ENCODE results near the gene KIAA0513.

Gene KIAA0513

GRCh38 chr16:85104147-85104546 lies 76.6 kb downstream of the KIAA0513 start:
- Histone ChIP-seq H3K18ac (ENCODE audit: low read length) (no peak overlapping the region), H3K9ac (ENCODE audit: low read depth, low read length, poor library complexity) (peak overlapping the region; percentile 40), H2BK120ac (ENCODE audit: low read depth, low read length) (no peak overlapping the region), H2AFZ (ENCODE audit: low read length) (no peak overlapping the region), H3K36me3 (replicated peaks in 1 of 2; ENCODE audit: control insufficient read depth in 2 of 2, insufficient read depth in 2 of 2, low read length in 2 of 2) (no peaks in the 10 kb centered on the region), H3K4me1 (ENCODE audit: control insufficient read depth in 2 of 2, insufficient read depth in 1 of 2, low read depth in 1 of 2, low read length in 2 of 2) (peaks cover 0 to 3% of the 10 kb centered on the region in 2 donors), H3K4ac (ENCODE audit: low read length) (no peak overlapping the region), H2BK12ac (ENCODE audit: low read length) (no peak overlapping the region), H3K27me3 (ENCODE audit: control insufficient read depth in 3 of 3, insufficient read depth in 3 of 3, low read depth in 1 of 3, low read length in 3 of 3) (peaks cover 0 to 21% (median 0%) of the 10 kb centered on the region in 3 experiments), H3K4me2 (ENCODE audit: insufficient read depth, low read length, poor library complexity, severe bottlenecking) (no peak overlapping the region), H4K8ac (ENCODE audit: low read depth, low read length) (no peak overlapping the region), H3K4me3 (ENCODE audit: low read length in 2 of 2) (no peak overlapping the region), H2BK15ac (ENCODE audit: low read length) (peak overlapping the region; percentile 41), H3K14ac (ENCODE audit: low read length) (no peak overlapping the region), H3K9me3 (replicated peaks in 1 of 2; ENCODE audit: control insufficient read depth in 2 of 2, insufficient read depth in 1 of 2, low read depth in 1 of 2, low read length in 2 of 2) (no peaks in the 10 kb centered on the region), H4K91ac (ENCODE audit: low read depth, low read length, poor library complexity) (no peak overlapping the region), H2BK5ac (ENCODE audit: low read length) (no peak overlapping the region), H3K27ac (replicated peaks; ENCODE audit: low read length) (no peak overlapping the region), H3K79me1 (ENCODE audit: low read depth, low read length) (no peaks in the 10 kb centered on the region), H2AK5ac (ENCODE audit: low read depth, low read length) (peak overlapping the region; percentile 64), H3K23ac (ENCODE audit: low read depth, low read length, poor library complexity) (no peak overlapping the region)
- no CpG with 5 or more reads among the region's 12 CpGs for WGBS, 2 donors (ENCODE audit: extremely low coverage in 2 of 2, insufficient read length in 2 of 2, insufficient replicate concordance in 1 of 2)
- no peak for DNase-seq (ENCODE audit: low spot score)

- Histone ChIP-seq H3K79me1 (ENCODE audit: low read depth, low read length) (no peaks in the 10 kb centered on the region), H3K18ac (ENCODE audit: low read length) (peak overlapping the region; percentile 38), H3K4me3 (ENCODE audit: low read length in 2 of 2) (peak overlapping the region in 1 of 2 donors; percentile 51), H3K9me3 (replicated peaks in 1 of 2; ENCODE audit: control insufficient read depth in 2 of 2, insufficient read depth in 1 of 2, low read depth in 1 of 2, low read length in 2 of 2) (no peaks in the 10 kb centered on the region), H2AK5ac (ENCODE audit: low read depth, low read length) (peak overlapping the region; percentile 27), H4K91ac (ENCODE audit: low read depth, low read length, poor library complexity) (no peak overlapping the region), H2AFZ (ENCODE audit: low read length) (no peak overlapping the region), H3K27ac (replicated peaks; ENCODE audit: low read length) (no peak overlapping the region), H2BK5ac (ENCODE audit: low read length) (peak overlapping the region; percentile 72), H3K4me2 (ENCODE audit: insufficient read depth, low read length, poor library complexity, severe bottlenecking) (no peak overlapping the region), H3K36me3 (replicated peaks in 1 of 2; ENCODE audit: control insufficient read depth in 2 of 2, insufficient read depth in 2 of 2, low read length in 2 of 2) (no peaks in the 10 kb centered on the region), H3K4ac (ENCODE audit: low read length) (no peak overlapping the region), H4K8ac (ENCODE audit: low read depth, low read length) (no peak overlapping the region), H2BK15ac (ENCODE audit: low read length) (no peak overlapping the region), H3K4me1 (ENCODE audit: control insufficient read depth in 2 of 2, insufficient read depth in 1 of 2, low read depth in 1 of 2, low read length in 2 of 2) (peaks cover 0 to 3% of the 10 kb centered on the region in 2 donors), H2BK12ac (ENCODE audit: low read length) (peak overlapping the region; percentile 60), H3K9ac (ENCODE audit: low read depth, low read length, poor library complexity) (peak overlapping the region; percentile 65), H3K27me3 (ENCODE audit: control insufficient read depth in 3 of 3, insufficient read depth in 3 of 3, low read depth in 1 of 3, low read length in 3 of 3) (peaks cover 0 to 25% (median 0%) of the 10 kb centered on the region in 3 experiments), H3K14ac (ENCODE audit: low read length) (peak overlapping the region; percentile 92), H3K23ac (ENCODE audit: low read depth, low read length, poor library complexity) (peak overlapping the region; percentile 8), H2BK120ac (ENCODE audit: low read depth, low read length) (no peak overlapping the region)
- no peak for DNase-seq (ENCODE audit: low spot score)
- no CpG with 5 or more reads among the region's 11 CpGs for WGBS, 2 donors (ENCODE audit: extremely low coverage in 2 of 2, insufficient read length in 2 of 2, insufficient replicate concordance in 1 of 2)
Observed at GRCh38 chr16:85104821-85105391, 77.3 kb downstream of the KIAA0513 start.

GRCh38 chr16:85105475-85105874 lies 77.9 kb downstream of the KIAA0513 start:
- H2BK12ac ChIP-seq (ENCODE audit: low read length): no peak overlapping the region
- WGBS, 2 donors (ENCODE audit: extremely low coverage in 2 of 2, insufficient read length in 2 of 2, insufficient replicate concordance in 1 of 2): no CpG with 5 or more reads among the region's 5 CpGs

DNA sequence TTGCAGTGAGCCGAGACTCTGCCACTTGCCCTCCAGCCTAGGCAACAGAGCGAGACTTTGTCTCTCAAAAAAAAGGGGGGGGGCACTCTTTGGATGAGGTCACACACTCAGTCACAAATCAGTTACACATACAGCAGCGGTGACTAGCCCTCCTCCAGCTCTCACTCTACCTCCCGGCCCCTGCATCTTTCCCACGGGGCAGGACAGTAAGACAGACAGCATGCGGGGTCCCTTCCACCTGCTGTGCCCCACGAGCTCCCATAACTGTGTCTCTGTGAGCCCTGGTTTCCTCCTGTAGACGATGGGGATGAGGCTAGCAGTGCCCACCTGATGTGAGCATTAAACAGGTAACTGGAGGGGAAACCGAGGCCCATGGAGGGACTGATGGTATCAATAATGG lies 79.5 kb downstream of the KIAA0513 start:
- Histone ChIP-seq H2BK12ac (ENCODE audit: low read length) (no peak overlapping the region), H3K23ac (ENCODE audit: low read depth, low read length, poor library complexity) (peak overlapping the region; percentile 67), H4K91ac (ENCODE audit: low read depth, low read length, poor library complexity) (no peak overlapping the region), H3K18ac (ENCODE audit: low read length) (no peak overlapping the region), H3K4me3 (ENCODE audit: low read length in 2 of 2) (no peak overlapping the region), H4K8ac (ENCODE audit: low read depth, low read length) (peak overlapping the region; percentile 72), H2BK5ac (ENCODE audit: low read length) (no peak overlapping the region), H3K9ac (ENCODE audit: low read depth, low read length, poor library complexity) (no peak overlapping the region), H3K79me1 (ENCODE audit: low read depth, low read length) (no peaks in the 10 kb centered on the region), H3K9me3 (replicated peaks in 1 of 2; ENCODE audit: control insufficient read depth in 2 of 2, insufficient read depth in 1 of 2, low read depth in 1 of 2, low read length in 2 of 2) (no peaks in the 10 kb centered on the region), H3K4ac (ENCODE audit: low read length) (no peak overlapping the region), H2BK15ac (ENCODE audit: low read length) (no peak overlapping the region), H3K36me3 (replicated peaks in 1 of 2; ENCODE audit: control insufficient read depth in 2 of 2, insufficient read depth in 2 of 2, low read length in 2 of 2) (no peaks in the 10 kb centered on the region), H2AFZ (ENCODE audit: low read length) (no peak overlapping the region), H3K14ac (ENCODE audit: low read length) (no peak overlapping the region), H3K27ac (replicated peaks; ENCODE audit: low read length) (no peak overlapping the region), H2AK5ac (ENCODE audit: low read depth, low read length) (peak overlapping the region; percentile 60), H2BK120ac (ENCODE audit: low read depth, low read length) (no peak overlapping the region), H3K4me1 (ENCODE audit: control insufficient read depth in 2 of 2, insufficient read depth in 1 of 2, low read depth in 1 of 2, low read length in 2 of 2) (peaks cover under 1 to 7% of the 10 kb centered on the region in 2 donors), H3K27me3 (ENCODE audit: control insufficient read depth in 3 of 3, insufficient read depth in 3 of 3, low read depth in 1 of 3, low read length in 3 of 3) (peaks cover 0 to 24% (median 0%) of the 10 kb centered on the region in 3 experiments), H3K4me2 (ENCODE audit: insufficient read depth, low read length, poor library complexity, severe bottlenecking) (no peak overlapping the region)
- no peak for DNase-seq (ENCODE audit: low spot score)
- WGBS, 2 donors (ENCODE audit: extremely low coverage in 2 of 2, insufficient read length in 2 of 2, insufficient replicate concordance in 1 of 2): no CpG with 5 or more reads among the region's 9 CpGs

More at GRCh38 chr16:85105475-85105874, 77.9 kb downstream of the KIAA0513 start:
- Histone ChIP-seq H2AK5ac (ENCODE audit: low read depth, low read length) (no peak overlapping the region), H3K4me1 (ENCODE audit: control insufficient read depth in 2 of 2, insufficient read depth in 1 of 2, low read depth in 1 of 2, low read length in 2 of 2) (peaks cover 0 to 3% of the 10 kb centered on the region in 2 donors), H3K27ac (replicated peaks; ENCODE audit: low read length) (no peak overlapping the region), H2BK5ac (ENCODE audit: low read length) (no peak overlapping the region), H4K91ac (ENCODE audit: low read depth, low read length, poor library complexity) (no peak overlapping the region), H3K23ac (ENCODE audit: low read depth, low read length, poor library complexity) (no peak overlapping the region), H3K36me3 (replicated peaks in 1 of 2; ENCODE audit: control insufficient read depth in 2 of 2, insufficient read depth in 2 of 2, low read length in 2 of 2) (no peaks in the 10 kb centered on the region), H3K4me2 (ENCODE audit: insufficient read depth, low read length, poor library complexity, severe bottlenecking) (no peak overlapping the region), H2BK15ac (ENCODE audit: low read length) (no peak overlapping the region), H3K4ac (ENCODE audit: low read length) (no peak overlapping the region), H3K9ac (ENCODE audit: low read depth, low read length, poor library complexity) (no peak overlapping the region), H3K27me3 (ENCODE audit: control insufficient read depth in 3 of 3, insufficient read depth in 3 of 3, low read depth in 1 of 3, low read length in 3 of 3) (peaks cover 0 to 25% (median 0%) of the 10 kb centered on the region in 3 experiments), H2BK120ac (ENCODE audit: low read depth, low read length) (no peak overlapping the region), H3K4me3 (ENCODE audit: low read length in 2 of 2) (no peak overlapping the region), H3K14ac (ENCODE audit: low read length) (no peak overlapping the region), H3K9me3 (replicated peaks in 1 of 2; ENCODE audit: control insufficient read depth in 2 of 2, insufficient read depth in 1 of 2, low read depth in 1 of 2, low read length in 2 of 2) (no peaks in the 10 kb centered on the region), H2AFZ (ENCODE audit: low read length) (no peak overlapping the region), H3K18ac (ENCODE audit: low read length) (no peak overlapping the region), H4K8ac (ENCODE audit: low read depth, low read length) (no peak overlapping the region), H3K79me1 (ENCODE audit: low read depth, low read length) (no peaks in the 10 kb centered on the region)
- DNase-seq (ENCODE audit: low spot score): no peak
